Prostate gland (tissue), 2 donors: ENCODE data around the gene PIAS4.
"Not testable (repeated sequence)": the region's sequence is repeated elsewhere in the genome, so short reads cannot be mapped to it uniquely, and the experiment has no call there.

Source experiments
- POLR2A ChIP-seq: fragments of 450-650 bp; IDR thresholded peaks from one replicate; pipeline ENCODE4 v1.6.1; 2016; ENCODE audit warnings: antibody characterized with exemption, mild to moderate bottlenecking
- TF ChIP-seq, protein P1 (sequence below), 4 experiments: fragments of 200-600 bp in 2 of 4; fragments of 450-650 bp in 2 of 4; sonication (generic) in 2 of 4; IDR thresholded peaks; 1 replicate in 3 of 4; 2 replicates in 1 of 4; pipeline ENCODE4 v1.5.1; 2016 to 2019; ENCODE audit warnings: antibody characterized with exemption in 4 of 4, mild to moderate bottlenecking in 2 of 4, moderate library complexity in 2 of 4

DNA sequence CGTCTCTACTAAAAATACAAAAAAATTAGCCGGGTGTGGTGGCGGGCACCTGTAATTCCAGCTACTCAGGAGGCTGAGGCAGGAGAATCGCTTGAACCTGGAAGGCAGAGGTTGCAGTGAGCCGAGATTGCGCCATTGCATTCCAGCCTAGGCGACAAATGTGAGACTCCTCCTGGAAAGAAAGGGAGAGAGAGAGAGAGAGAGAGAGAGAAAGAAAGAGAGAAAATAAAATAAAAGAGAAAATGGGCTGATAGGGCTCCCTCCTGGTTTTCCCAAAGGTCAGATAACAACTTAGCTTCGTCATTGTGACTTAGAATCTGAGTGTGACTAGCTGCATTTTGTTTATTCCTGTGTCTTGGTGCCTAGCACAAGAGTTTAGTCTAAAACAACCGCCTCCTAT lies 2.1 kb upstream of the PIAS4 start:
- TF ChIP-seq, protein P1, sequence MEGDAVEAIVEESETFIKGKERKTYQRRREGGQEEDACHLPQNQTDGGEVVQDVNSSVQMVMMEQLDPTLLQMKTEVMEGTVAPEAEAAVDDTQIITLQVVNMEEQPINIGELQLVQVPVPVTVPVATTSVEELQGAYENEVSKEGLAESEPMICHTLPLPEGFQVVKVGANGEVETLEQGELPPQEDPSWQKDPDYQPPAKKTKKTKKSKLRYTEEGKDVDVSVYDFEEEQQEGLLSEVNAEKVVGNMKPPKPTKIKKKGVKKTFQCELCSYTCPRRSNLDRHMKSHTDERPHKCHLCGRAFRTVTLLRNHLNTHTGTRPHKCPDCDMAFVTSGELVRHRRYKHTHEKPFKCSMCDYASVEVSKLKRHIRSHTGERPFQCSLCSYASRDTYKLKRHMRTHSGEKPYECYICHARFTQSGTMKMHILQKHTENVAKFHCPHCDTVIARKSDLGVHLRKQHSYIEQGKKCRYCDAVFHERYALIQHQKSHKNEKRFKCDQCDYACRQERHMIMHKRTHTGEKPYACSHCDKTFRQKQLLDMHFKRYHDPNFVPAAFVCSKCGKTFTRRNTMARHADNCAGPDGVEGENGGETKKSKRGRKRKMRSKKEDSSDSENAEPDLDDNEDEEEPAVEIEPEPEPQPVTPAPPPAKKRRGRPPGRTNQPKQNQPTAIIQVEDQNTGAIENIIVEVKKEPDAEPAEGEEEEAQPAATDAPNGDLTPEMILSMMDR (IDR thresholded peaks at IDR 0.05), result not testable (repeated sequence)
- TF ChIP-seq POLR2A, result not testable (repeated sequence)
